Measurements from ENCODE around the gene CYB5R2.

GRCh38 chr11:7645206-7645605 lies 28.1 kb downstream of the CYB5R2 start:
- TF ChIP-seq CTCF (IDR thresholded peaks at IDR 0.05) = no peak
- no peak for TF ChIP-seq POLR2A (IDR thresholded peaks at IDR 0.05)

All from transverse colon (tissue), 3 donors.